ENCODE data around the gene PNMA8B.

The PNMA8B gene

DNA sequence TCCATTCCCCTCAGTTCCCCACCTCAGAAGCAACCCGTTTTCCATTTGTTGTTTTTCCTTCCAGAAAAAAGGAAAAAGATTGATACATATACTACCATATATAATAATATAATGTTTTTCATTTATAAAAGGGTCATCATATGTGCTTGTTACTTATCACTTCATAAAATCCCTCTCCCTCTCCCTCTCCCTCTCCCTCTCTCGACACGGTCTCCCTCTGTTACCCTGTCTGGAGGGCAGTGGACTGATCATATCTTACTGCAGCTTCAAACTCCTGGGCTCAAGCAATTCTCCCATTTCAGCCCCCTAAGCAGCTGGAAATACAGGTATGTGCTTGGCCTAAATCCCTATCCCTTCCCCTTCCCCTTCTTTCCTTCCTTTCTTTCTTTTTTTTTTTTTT is 41.4 kb downstream of the PNMA8B start:
- no peak for DNase-seq (ENCODE audit: low spot score)

DNA sequence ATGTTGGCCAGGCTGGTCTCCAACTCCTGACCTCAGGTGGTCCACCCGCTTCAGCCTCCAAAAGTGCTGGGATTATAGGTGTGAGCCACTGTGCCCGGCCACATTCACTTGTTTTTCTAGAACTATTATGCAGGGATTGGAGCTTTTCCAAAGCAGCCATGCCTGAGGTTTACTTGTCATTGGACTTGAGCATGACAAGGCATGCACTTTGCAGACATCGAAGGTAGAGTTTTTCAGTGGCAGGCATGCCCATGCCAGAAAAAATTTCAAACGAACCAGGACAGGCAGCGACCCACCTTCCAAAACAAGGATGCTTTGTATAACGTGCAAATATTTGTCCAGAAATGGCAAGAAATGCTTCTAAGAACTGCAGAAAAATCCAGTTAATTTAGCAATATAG is 42.0 kb downstream of the PNMA8B start:
- no peak for DNase-seq (ENCODE audit: low spot score)

DNA sequence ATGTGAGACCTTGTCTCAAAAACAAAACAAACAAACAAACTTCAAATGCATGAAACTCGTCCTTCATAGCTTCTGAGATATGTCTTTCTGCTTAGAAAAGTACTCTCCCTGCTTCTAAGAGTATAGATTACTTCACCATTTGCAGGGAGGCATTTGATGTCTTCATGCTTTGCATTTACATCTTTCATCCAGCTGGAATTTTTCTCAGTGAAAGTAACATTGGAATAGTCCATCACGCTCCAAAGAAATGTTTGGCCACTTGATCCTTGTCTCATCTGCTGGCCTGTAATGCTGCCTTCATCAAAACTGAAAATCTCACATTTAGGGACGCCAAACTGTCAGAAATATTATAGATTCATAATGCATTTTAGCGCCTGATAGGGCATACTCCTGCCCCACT is 43.5 kb downstream of the PNMA8B start:
- DNase-seq (ENCODE audit: low spot score), result no peak

DNA sequence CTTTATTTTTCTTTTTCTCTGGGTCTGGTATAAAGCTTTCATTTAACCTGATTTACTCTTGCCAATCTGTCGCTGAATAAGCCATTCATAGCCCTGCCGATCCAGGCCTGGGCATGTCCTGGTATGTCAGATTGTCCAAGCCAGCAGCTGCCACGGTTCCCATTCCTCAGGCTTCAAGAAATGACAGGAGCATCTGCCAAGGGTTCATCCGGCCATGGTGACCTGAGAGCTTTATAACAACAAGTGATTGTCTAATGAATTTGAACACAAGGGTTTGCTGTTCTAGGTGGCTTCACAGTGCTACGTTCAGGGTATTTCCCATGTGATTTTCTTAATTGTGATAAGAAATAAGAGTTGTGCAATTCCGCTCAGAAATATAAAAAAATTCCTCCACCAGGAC is 44.3 kb downstream of the PNMA8B start:
- no peak for DNase-seq (ENCODE audit: low spot score)

DNA sequence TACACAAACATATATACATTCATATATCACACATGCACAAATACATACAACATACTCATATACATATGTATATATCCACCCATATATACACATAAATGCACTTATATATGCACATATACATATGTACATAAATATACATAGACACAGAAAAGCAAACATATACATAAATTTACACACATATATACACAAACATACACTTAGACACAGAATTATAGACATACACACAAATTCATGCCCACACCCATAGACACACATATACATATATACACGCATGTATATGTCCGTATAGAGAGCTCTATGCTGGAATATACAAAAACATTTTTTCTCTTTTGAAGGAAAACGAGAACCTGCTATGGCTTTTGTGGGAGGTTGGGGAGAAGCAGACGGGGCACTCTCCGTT is 44.9 kb downstream of the PNMA8B start:
- no peak for DNase-seq (ENCODE audit: low spot score)

DNA sequence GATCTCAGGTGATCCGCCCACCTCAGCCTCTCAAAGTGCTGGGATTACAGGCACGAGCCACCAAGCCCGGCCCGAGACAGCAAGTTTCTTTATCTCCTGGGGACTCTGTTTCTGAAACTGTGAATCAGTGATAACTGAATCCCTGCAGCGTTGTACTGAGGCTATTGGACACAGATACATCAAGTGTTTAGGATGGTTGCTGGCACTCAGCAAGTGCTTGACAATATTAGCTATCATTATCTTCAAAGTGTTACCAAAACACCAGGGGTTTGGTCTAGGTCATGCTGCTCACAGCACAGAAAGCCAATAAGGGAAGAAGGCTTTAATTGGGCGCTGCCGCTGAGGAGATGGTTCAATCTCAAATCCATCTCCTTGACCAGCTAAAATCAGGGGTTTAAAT is 46.4 kb downstream of the PNMA8B start:
- DNase-seq (ENCODE audit: low spot score), result no peak

DNA sequence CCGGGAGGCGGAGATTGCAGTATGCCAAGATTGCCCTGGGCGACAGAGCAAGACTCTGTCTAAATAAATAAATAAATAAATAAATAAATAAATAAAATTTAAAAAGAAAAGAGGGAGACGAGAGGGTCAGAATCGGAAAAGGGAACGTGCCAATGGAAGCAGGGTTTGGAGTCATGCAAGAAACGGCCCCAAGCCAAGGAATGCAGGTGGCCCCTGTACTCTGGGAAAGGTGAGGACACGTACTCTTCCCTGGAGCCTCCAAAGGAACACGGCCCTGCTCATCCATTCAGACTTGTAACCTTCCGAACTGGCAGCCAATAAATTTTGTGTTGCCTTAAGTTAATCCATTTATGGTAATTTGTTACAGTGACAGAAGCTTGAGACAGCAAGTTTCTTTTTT is 47.1 kb downstream of the PNMA8B start:
- DNase-seq (ENCODE audit: low spot score), result no peak

DNA sequence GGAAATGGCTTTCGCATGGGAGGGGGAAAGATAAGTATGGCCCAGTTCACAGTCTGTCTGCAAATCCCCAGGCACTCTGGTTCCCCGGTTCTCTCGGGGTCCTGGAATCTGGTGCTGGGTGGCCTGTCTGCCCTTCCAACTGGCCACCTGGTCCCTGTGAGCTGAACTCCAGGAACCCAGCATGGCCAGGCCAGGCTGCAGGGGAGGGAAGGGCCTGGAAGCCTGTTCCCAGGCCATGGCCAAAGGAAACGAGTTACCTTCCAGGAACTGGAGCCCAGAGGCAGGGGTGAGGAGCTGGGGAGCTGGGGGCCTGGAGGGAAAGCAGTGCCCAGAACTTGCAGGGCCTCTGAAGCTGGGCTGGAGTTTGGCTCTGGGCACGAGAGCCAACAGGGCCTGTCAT is 47.8 kb downstream of the PNMA8B start:
- DNase-seq (ENCODE audit: low spot score), result no peak

DNA sequence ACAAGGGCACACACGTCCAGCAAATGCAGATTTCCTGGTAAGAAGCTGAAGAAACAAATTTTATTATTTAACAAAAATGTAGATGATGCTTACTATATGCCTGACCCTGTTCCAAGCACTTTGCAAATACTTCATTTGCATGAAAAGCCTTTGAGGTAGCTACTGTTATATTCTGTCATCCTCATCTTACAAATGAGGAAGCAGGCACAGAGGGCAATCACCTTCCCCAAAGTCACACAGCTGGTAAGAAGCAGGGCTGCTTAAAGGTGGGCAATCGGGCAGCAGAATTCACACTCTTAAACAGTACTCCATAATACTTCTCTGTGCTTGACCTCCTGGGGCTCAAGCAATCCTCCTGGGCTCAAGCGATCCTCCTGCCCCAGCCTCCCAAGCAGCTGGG is 48.7 kb downstream of the PNMA8B start:
- no peak for DNase-seq (ENCODE audit: low spot score)

DNA sequence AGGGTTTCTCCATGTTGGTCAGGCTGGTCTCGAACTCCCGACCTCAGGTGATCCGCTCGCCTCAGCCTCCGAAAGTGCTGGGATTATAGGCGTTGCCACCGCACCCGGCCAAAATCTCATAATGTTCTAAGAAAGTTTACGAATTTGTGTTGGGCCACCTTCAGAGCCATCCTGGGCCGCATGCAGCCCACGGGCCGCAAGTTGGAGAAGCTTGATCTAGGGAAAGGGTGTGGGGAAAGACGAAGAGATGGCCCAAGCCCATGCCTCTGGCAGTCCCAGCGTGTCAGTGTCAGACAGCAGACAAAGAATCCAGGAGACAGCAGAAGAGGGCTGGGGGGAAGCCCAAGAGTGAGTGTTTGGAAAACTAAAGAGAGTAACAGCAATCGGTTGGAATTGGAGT is 49.6 kb downstream of the PNMA8B start:
- DNase-seq (ENCODE audit: low spot score), result no peak

DNA sequence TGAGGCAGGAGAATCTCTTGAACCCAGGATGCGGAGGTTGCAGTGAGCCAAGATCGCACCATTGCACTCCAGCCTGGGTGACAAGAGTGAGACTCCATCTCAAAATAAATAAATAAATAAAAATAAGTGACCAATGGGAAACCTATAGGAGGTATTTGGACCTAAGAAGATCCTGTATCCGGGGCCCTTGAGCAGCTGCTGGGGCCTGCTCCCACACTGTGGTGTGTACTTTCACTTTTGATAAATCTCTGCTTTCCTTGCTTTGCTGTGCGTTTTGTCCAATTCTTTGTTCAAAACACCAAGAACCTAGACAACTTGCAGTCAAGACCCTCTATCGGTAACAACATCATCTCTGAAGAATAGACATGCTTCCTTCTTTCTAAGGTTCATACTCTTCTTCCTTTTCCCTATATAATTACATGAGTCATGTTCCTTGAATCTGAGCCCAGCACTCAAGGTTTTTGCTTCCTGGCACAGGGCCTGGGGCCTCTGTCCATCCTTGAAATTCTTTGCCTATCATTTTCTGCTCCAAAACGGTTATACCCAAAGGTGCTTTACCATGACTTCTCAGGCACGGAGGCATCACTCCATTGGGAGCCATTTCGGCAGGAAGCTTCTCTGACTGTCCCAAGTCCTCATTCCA is 52.7 kb downstream of the PNMA8B start:
- no peak for DNase-seq (ENCODE audit: low spot score)

DNA sequence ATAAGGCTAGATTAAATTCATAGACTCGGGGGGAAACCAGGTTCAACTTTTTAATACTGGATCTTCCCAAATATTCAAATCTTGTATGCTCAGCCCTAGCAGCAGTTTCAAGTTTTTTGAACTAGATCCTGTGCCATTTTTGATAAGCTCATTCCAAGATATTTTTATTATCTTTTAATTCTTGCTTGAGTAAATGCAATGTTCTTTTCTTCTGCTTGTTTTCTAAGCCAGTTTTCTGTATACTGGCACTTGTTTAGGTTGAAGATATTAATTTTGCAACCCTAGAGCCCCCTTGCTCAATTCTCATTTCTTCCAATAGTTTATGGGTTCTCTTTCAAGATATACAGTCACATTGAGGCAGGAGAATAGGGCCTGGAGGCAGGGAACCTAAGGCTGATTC is 53.8 kb downstream of the PNMA8B start:
- DNase-seq (ENCODE audit: low spot score), result no peak

Measured in hematopoietic multipotent progenitor cell treated with erythropoietin and hydrocortisone succinate and interleukin-3 and kit ligand, for 17 days (in vitro differentiated cells).